HG02885 (cell line): ENCODE results near the gene HRAS.
A peak's percentile ranks its signal among the peaks of the same experiment; 100 is the strongest.

Source experiments
- ATAC-seq: cut with Tn5 transposase; IDR thresholded peaks from one replicate; pipeline ENCODE4 v1.9.1; 2021; ENCODE audit warnings: mild to moderate bottlenecking; ENCODE audit not compliant: unreplicated experiment, poor library complexity

HRAS gene

DNA sequence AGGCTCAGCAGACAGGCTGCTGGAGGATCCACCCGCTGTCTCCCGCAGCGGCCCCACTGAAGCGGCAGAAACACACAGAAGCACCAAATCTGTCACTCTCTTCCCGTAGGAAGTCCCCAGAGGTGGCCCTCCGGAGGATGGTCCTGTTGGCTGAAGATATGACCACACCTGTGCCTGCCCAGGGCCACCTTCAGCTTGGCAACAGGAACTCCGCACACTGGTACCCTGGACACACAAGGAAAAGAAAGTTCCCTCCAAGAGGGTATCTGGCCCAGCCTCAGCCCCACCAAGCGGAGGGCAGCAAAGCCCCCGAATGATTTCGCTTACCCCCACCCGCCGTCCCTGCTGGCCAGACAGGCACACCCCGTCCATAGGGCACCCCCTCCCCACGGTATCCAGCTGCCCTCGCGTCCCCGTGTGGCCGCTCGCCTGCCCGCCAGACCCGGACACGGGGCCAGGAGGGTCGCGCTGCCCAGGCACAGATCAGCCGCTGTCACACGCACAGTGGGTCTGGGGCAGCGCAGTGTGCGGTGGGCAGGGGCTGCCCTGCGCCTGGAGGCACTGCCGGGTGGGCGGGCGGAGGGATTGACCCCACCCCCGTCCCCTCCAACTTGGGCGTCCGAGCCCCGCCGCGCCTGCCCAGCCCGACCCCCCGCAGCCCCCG lies 32.4 kb upstream of the HRAS start:
- no peak for ATAC-seq

GRCh38 chr11:567011-567628 lies 31.7 kb upstream of the HRAS start:
- no peak for ATAC-seq

- no peak for ATAC-seq
Observed at GRCh38 chr11:565921-566509, 30.6 kb upstream of the HRAS start.

GRCh38 chr11:563812-564578 lies 28.6 kb upstream of the HRAS start:
- ATAC-seq: no peak

DNA sequence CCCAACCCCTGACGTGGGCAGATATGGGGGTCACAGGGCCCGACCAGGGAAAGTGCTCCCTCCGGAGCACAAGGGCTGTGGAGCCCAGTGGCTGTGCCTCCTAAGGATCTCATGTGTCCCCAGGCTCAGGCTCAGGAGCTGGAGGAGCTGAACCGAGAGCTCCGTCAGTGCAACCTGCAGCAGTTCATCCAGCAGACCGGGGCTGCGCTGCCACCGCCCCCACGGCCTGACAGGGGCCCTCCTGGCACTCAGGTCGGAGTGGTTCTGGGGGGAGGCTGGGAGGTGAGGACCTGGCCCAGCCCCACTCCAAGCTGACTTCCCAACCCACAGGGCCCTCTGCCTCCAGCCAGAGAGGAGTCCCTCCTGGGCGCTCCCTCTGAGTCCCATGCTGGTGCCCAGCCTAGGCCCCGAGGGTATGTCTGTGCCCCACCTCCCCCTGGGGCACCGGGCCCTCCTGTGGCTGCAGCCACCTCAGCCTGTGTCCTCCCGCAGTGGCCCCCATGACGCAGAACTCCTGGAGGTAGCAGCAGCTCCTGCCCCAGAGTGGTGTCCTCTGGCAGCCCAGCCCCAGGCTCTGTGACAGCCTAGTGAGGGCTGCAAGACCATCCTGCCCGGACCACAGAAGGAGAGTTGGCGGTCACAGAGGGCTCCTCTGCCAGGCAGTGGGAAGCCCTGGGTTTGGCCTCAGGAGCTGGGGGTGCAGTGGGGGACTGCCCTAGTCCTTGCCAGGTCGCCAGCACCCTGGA lies 27.9 kb upstream of the HRAS start:
- ATAC-seq: no peak

- no peak for ATAC-seq
Observed at GRCh38 chr11:562046-562645, 26.8 kb upstream of the HRAS start.

DNA sequence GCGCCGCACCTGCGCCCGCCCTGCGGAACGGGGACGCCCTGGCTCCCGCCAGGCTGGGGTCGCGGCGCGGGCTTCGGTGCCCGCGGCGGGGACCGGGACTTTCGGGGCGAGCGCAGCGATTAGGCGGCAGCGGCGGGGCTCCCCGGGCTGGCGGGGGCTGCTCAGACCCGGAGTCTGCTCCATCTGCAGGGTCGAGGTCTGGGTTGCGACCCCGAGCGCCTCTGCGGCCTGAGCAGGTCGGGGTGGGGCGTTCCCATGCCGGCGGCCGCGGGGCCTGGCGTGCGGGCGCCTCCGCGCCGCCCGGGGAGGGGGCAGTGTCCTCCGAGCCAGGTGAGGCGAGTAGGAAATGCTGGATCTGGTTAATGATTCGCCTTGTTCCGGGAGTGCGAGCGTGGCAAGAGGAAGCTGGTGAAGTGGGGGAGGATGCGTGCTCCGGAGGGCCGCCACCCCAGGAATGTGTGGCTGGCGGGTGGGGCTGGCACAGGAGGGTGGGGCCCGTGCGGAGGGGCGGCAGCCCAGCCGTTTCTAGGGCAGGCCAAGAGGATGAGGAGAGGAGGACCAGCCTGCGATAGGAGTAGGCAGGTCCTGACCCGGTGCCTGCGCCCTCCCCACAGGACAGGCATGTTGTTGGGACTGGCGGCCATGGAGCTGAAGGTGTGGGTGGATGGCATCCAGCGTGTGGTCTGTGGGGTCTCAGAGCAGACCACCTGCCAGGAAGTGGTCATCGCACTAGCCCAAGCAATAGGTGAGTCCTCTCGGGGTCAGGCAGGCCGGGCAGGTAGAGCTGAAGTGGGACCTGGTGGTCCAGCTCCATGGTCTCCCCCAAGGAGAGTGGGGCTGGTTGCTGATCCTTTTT lies 26.0 kb upstream of the HRAS start:
- peak; percentile 21 for ATAC-seq

DNA sequence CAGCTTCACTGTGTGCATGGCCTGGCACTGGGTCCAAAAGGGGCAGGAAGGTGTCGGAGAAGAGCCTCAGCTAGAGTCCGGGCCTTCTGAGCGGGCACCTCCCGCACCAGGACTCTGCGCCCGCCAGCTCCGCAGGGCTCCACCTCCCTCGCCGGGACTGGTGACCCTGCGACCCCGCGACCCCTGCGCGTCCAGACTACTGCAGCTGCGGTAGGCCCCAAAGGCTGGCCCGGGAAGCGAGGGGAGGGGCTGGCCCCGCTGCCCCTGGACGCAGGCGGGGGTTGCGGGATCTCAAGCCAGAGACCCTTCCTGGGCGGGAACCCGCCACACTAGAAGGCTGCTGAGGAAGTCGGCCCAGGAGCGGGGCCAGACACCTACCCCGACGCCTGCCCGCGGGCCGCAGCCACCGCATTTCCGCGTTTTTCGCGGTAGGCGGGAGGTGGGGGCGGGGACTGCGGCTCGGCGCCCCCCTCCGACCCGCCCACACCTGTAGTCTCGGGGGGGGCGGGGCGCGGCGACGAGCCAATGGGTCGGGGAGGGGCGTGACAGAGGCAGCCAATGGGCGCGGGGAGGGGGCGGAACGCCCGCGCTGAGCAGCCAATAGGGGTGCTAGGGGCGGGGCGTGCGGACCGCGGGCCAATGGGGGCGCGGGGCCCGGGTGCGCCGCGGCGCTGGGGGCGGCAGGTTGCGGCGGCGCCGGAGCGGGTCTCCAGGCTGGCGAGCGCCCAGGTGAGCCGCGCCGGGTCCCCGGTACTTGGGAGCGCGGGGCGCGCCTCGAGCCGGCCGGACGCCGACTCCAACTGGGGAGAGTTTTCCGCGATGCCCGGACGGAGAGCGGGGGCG lies 25.1 kb upstream of the HRAS start, which contains the start of the genes LMNTD2 and RASSF7:
LMNTD2 (minus strand) TSS at position 434 of the 843 bp plus-strand sequence; CDS start at position 412, 22 bp downstream.
RASSF7 (plus strand) TSS at position 666 of the 843 bp plus-strand sequence. CDS start 799 bp downstream, outside the sequence.
- peak; percentile 89 for ATAC-seq

DNA sequence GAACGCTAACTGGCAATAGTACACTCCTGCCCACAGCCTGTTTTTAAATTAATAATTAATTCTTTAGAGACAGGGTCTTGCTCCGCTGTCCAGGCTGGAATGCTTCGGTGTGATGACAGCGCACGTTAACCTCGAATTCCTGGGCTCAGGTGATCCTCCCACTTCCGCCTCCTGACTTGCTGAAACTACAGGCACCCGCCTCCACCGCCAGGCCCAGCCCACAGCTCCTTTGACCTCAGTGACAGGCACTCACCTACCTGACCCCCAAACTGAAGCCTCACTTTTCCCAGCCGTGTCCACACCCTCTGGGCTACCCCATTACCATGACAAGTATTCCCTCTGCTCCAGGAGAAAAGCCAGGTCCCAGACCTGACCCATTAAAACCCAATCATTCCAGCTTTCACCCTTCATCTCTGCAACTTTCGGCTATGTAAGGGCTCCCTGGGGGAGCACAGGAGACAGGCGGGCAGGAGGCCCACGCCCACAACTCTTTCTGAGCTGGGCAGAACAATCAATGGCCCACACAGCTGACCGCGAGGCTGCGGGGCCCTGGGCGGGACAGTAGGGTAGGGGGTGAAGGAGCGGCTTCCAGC lies 24.4 kb upstream of the HRAS start:
- ATAC-seq: no peak

DNA sequence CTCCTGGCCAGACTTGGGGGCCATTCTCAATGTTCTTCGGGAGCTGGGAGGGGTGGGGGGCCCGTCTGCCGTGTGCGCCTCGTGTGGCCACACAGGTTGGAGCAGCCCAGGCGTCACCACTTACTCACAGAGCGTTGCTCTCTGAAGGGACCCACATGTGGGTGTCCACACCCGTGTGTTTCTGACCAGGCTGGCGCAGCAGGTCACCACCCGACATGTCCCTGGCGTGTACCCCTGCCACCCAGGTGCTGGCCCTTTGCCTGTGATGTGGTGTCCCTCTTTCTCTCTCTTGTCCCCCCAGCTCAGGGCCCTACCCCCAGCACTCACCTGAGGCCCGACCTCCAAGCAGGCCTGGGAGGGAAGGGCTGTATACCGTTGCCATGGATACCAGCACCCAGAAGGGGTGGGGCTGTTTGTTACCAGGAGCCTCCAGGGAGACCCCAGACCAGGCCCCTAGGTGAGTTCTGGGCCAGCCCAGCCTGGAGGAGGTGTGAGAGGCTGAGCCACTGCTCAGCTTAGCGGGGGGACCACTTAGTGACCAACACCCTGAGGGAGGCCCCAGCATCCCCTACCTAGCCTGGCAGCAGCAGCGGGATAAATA lies 23.7 kb upstream of the HRAS start:
- ATAC-seq: no peak

GRCh38 chr11:558503-558902 lies 23.1 kb upstream of the HRAS start:
- ATAC-seq: no peak

DNA sequence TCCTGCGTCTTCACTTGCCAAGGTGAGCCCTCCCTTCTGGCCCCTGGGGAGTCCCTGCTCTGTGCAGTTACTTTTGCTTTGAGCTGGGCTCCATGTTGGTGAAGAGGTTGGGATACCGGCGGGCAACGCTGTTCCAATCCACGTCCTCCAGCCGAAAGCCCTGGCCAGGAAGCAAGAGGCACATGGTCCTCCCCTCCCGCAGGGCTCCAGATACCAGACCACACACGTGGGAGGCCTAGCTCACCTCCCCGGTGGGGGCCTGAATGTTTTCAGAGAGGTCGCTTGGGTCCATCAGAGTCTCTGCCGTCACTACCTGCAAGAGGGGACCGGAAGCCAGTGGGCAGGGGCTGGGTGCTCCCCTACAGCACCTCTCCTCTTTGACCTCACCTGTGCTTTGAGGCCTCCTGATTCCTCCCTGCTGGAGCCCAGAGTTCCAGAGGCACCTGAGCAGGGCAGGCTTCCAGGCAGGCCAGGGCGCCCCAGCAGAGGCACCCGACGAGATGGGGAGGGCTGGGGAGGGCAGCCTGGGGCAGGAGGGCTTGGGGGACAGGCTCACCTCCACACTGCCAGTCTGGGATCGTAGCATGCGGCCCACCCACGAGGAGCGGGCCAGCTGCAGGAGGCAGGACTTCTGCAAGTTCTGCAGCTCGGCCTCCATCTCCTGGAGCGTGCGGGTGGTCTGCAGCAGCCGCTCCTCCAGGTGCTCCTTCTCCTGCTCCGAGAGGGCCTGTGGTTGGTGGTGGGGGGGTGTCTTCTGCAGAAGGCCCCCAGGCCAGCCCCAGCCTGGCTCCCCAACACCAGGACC lies 22.2 kb upstream of the HRAS start:
- no peak for ATAC-seq

- no peak for ATAC-seq
Observed at GRCh38 chr11:556662-557256, 21.4 kb upstream of the HRAS start.

DNA sequence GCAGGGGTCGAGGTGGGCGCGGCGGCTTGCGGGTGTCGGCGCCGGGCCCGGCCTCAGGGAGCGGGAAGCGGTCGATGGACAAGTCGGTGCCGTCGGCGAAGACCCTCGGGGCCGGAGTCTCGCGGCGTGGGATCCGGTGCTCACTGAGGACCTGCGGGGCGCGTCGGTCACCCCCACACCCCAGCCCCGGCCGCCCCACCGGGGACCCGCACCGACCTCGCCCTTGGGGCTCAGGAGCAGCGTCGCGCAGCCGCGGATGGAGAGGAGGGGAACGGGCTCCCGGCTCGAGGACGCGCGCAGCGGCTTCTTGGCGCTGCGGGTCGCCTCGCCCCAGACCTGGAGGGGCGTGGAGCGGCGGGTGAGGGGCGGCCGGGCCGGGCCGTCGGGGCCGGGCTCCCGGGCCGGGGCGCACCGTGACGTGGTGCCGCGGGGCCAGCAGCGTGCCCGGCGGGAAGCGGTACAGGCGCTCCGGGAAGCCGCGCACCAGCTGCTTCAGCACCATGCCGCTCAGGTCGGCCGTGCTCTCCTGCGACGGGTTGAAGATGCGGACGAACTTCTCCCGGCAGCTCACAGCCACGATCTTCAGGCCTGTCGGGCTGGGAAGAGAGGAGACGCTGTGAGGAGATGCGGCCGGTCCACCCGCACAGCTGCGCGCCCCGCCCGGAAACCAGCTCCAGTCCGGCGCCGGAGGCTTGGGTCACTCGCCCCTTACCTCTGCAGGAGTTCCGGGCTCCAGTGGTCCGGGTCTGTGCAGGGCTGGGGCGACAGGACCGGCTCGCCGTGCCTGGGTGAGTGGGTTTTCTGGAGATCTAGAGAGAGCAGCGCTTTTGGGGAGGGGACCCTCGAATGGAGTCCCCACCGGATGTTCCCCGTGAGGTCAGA lies 20.6 kb upstream of the HRAS start:
- no peak for ATAC-seq

- no peak for ATAC-seq
Observed at GRCh38 chr11:555227-555779, 19.9 kb upstream of the HRAS start.
